ENCODE measurements around the gene FAM169A. TPM values are rescaled to one million over a fixed set of nuclear protein-coding genes. Genes with fewer than 3 reads are reported as not detected.
A peak's percentile ranks its signal among the peaks of the same experiment; 100 is the strongest.

FAM169A gene
- total RNA-seq, 1 donor from 2014 or later, result 1.1 TPM

DNA sequence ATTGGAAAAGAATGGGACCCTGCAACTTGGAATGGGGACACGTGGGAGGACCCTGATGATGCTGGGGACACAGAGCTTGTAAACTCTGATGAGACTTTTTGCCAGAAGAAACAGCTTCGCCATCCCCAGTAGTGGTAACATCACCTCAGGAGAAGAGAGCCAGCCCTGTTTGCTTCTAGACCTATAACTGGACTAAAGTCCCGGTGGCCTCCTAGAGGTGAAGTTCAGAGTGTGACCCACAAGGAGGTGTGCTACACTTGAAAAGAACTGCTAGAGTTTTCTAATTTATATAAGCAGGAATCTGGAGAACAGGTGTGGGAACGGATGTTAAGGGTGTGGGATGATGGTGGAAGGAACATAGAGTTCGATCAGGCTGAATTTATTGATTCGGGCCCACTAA, 79.3 kb downstream of the FAM169A start:
- no peak overlapping the region for H3K4me3 ChIP-seq
- TF ChIP-seq, protein P1, sequence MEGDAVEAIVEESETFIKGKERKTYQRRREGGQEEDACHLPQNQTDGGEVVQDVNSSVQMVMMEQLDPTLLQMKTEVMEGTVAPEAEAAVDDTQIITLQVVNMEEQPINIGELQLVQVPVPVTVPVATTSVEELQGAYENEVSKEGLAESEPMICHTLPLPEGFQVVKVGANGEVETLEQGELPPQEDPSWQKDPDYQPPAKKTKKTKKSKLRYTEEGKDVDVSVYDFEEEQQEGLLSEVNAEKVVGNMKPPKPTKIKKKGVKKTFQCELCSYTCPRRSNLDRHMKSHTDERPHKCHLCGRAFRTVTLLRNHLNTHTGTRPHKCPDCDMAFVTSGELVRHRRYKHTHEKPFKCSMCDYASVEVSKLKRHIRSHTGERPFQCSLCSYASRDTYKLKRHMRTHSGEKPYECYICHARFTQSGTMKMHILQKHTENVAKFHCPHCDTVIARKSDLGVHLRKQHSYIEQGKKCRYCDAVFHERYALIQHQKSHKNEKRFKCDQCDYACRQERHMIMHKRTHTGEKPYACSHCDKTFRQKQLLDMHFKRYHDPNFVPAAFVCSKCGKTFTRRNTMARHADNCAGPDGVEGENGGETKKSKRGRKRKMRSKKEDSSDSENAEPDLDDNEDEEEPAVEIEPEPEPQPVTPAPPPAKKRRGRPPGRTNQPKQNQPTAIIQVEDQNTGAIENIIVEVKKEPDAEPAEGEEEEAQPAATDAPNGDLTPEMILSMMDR (IDR thresholded peaks at IDR 0.05), result no peak
- H3K27ac ChIP-seq, result no peak overlapping the region
- no peaks in the 10 kb centered on the region for H3K9me3 ChIP-seq
- DNase-seq (no peak), ATAC-seq (no peak)
- no peaks in the 10 kb centered on the region for H3K27me3 ChIP-seq (ENCODE audit: low read depth)
- intact Hi-C loops (cut with DNase I), result no loop called here
- no peaks in the 10 kb centered on the region for H3K36me3 ChIP-seq
- H3K4me1 ChIP-seq, result no peaks in the 10 kb centered on the region

DNA sequence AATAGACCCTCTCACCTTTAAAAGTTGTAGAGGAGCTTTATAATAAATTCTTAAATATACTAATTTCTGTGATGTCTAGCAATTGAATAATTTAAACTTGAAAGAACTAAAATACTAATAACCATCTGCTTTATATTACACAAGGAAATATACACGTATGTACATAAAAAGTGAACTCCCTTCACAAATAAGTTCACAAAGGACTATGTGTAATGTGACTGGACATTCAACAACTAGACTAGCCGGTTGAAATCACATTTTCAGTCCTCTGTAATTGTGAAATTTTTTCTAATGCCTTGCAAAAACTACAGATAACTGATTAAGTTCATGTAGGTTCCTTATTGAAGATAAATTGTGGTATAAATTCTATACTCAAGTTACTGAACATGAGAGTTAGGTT, 87.6 kb downstream of the FAM169A start:
- no peak overlapping the region for H3K4me3 ChIP-seq
- H3K4me1 ChIP-seq, result no peaks in the 10 kb centered on the region
- no peaks in the 10 kb centered on the region for H3K9me3 ChIP-seq
- no peaks in the 10 kb centered on the region for H3K27me3 ChIP-seq (ENCODE audit: low read depth)
- ATAC-seq (no peak), DNase-seq (no peak)
- H3K36me3 ChIP-seq, result peaks cover 50% of the 10 kb centered on the region
- H3K27ac ChIP-seq, result no peak overlapping the region
- intact Hi-C loops (cut with DNase I), result no loop called here
- TF ChIP-seq, protein P1 (IDR thresholded peaks at IDR 0.05), result no peak

DNA sequence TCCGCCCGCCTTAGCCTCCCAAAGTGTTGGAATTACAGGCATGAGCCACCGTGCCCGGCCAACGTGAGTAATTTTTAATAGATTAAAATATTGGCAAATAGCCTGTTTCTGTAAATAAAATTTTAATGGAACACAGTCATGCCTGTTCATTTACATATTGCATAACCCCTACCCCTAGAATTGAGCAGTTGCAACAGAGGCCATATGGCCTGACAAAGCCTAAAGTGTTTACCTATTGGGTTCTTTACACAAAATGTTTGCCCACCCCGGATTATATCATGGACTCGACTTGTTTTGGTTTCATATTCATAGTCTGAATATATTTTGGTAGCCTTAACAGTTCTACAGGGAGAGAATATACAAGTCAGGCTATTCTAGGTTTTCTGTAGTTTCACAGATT, 93.8 kb downstream of the FAM169A start:
- peaks cover 86% of the 10 kb centered on the region for H3K36me3 ChIP-seq
- intact Hi-C loops (cut with DNase I), result no loop called here
- peak; percentile 57 to 67 for ATAC-seq

DNA sequence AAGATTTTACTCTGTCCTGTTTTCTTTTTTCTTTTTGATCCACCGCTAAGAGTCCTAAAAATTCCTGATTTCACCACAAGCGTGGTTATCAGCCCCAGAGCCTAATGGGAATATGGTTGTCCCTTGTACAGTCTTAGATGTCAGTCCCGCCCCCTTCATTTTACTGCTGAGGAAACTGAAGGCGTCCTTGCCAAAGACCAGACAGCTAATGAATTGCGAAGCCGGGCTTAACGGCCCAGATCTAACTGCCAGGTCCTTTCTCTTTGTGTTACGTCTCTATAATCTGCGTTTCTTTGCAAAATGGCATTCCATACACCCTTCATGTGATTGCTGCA, 98.6 kb downstream of the FAM169A start:
- peak overlapping the region; percentile 86 for H3K27ac ChIP-seq
- no peak for DNase-seq

More for the DNA sequence above, 93.8 kb downstream of the FAM169A start:
- TF ChIP-seq, protein P1 (IDR thresholded peaks at IDR 0.05), result no peak
- Histone ChIP-seq H3K27me3 (ENCODE audit: low read depth) (no peaks in the 10 kb centered on the region), H3K4me3 (no peak overlapping the region), H3K27ac (no peak overlapping the region), H3K4me1 (peaks cover 13% of the 10 kb centered on the region), H3K9me3 (no peaks in the 10 kb centered on the region)
- DNase-seq, result no peak

DNA sequence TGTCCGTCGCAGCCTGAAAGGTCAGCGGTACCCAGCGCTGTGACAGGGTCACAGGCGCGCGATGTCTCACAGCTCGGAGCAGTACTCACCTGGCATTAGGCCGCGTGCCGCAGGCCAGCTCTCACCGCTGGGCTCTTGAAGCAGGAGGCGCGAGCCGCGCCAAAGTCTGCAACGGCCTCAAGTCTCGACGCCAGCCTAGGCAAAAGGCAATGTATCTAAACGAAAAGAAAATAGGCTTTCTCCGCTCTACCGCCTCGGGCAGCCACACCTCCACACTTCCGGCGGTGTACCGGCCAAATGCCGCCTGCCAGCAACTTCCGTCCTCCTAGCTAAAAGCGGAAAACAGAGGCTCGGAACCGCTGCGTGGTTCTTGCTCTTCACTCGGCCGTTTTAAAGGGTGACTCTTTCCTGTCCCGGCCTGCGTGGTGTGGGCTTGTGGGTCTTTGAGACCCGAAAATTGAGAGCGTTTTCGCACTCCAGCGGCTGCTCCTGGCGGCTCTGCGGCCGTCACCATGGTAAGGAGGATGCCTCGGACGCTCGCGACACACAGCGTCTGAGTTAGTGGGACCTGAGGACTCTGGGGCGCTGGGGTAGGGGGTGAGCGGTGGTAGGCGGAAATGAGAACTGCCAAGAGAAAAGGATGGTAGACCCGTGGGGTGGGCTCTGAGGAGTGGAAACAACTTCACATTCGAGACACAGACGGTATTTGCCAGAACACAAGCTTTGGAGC, 99.2 kb downstream of the FAM169A start, which contains the start of the genes GFM2 and NSA2:
Gene GFM2, minus strand, starts transcription at position 269 of the 730 bp plus-strand sequence. CDS start 3,375 bp downstream, outside the sequence.
Gene NSA2, plus strand, starts transcription at position 401 of the 730 bp plus-strand sequence. Its CDS starts 112 bp downstream, at position 513.
- Histone ChIP-seq H3K4me3 (peak within 1 kb of the TSS; percentile 99), H3K4me1 (peaks cover 36% of the 10 kb centered on the region), H3K27me3 (ENCODE audit: low read depth) (no peaks in the 10 kb centered on the region), H3K27ac (peak within 1 kb of the TSS; percentile 86), H3K9me3 (no peaks in the 10 kb centered on the region), H3K36me3 (peaks cover 48% of the 10 kb centered on the region)
- DNase-seq (peak; percentile 95), ATAC-seq (peak; percentile 99)
- TF ChIP-seq, protein P1 (IDR thresholded peaks at IDR 0.05), result no peak
- intact Hi-C loops (cut with DNase I), result no loop called here

More for the DNA sequence above, 98.6 kb downstream of the FAM169A start:
- no peaks in the 10 kb centered on the region for H3K9me3 ChIP-seq
- peaks cover 36% of the 10 kb centered on the region for H3K4me1 ChIP-seq
- TF ChIP-seq, protein P1 (IDR thresholded peaks at IDR 0.05), result no peak
- ATAC-seq, result peak; percentile 5 to 24
- H3K4me3 ChIP-seq, result peak overlapping the region; percentile 99
- H3K36me3 ChIP-seq, result peaks cover 48% of the 10 kb centered on the region
- intact Hi-C loops (cut with DNase I), result no loop called here
- H3K27me3 ChIP-seq (ENCODE audit: low read depth), result no peaks in the 10 kb centered on the region

Data from lower lobe of right lung (tissue), 2 donors.